HG03060 (cell line): Measurements from ENCODE around the gene PDK2.

ENCODE experiments used
- ATAC-seq: cut with Tn5 transposase; IDR thresholded peaks from one replicate; pipeline ENCODE4 v1.9.1; 2021; ENCODE audit warnings: low read depth, moderate number of reproducible peaks; ENCODE audit not compliant: unreplicated experiment

Gene PDK2

DNA sequence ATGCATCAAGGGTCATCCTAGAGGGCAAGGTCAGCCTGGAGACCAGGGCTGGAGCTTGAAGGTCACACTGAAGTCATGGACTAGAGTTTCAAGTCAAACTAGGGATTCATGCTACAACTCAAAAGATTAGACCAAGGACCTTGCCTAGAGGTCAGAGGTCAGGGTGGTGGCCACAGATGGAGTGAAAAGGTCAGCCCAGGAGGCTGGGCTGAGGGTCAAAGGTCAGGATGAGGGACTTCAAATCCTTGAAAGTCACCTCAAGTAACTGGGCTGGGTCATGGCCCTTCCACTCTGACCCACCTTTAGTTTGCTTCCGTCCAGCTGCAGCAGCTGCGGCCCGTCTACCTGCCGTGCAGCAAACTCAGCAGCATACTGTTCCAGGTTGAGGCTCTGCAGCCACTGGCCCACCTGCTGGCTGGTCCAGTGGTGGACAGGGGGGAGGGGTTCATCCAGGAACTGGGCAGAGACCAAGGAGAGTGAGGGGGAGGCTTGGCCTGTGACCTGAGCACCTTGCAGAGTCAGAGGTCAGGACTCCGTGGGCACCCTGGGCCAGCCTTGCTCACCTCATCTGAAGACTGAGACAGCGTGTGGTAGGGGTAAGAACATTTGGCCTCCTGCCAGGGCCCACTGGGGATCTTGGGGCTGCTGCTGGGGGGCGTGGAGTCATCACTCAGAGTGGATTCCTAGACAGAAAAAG lies 18.6 kb downstream of the PDK2 start:
- no peak for ATAC-seq

DNA sequence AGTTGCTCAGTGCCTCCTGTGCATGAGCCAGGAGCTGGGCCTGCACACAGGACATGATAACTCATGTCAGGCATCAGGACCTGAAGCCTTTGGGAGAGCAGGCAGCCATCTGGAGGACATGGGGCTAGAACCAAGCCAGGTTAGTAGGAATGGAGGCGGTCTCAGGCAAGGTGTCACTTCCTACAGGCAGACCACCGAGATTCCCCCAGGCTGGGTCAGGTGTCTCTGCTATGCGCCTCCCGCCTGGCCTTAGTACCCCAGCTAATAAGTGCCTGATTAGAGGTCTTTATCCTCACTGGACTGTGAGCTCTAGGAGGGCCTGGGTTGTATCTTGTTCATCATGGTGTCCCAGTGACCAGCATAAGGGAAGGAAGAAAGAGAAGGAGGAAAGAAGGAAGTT lies 19.2 kb downstream of the PDK2 start:
- no peak for ATAC-seq

GRCh38 chr17:50114849-50115357 lies 19.8 kb downstream of the PDK2 start:
- ATAC-seq, result no peak

- ATAC-seq, result no peak
Measured at GRCh38 chr17:50115756-50116155, 20.6 kb downstream of the PDK2 start.

DNA sequence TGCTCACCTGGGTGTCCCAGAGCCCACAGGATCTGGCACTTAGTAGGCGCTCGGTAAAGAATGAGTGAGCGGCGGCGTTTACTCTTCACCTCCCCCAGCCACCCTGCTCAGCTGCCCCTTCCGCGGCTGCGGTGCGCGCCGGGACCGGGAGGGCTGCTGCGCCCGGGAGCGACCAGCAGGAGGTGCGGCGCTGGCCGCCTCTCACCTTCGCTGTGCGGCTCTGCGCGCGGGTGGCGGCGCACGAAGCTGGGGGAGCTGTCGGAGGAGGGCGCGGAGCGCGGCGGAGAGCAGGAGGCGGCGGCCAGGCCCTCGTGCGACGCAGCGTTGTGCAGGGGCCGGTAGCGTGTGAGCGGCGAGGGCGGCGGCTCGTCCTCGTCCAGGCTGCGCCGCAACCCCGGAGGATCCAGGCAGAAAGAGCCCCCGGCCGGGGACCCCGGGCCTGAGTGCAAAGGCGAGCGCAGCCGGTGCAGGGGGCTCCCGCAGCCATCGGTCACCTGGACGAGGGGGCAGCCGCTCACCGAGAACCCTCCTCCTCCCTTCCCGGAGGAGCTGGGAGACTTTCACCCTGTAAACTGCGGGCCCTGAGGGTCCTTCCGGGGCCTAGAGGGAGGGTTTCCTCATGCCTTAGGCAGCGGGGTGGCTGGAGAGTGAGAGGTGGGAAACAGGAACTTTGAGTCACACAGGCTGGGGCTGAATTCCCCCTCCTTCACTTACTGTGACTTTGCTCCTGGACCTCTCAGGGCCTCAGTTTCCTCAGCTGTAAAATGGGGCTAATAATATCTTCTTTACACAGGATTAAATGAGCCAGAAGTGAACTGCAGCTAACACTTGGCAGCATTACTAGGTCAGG lies 22.3 kb downstream of the PDK2 start:
- ATAC-seq, result no peak

DNA sequence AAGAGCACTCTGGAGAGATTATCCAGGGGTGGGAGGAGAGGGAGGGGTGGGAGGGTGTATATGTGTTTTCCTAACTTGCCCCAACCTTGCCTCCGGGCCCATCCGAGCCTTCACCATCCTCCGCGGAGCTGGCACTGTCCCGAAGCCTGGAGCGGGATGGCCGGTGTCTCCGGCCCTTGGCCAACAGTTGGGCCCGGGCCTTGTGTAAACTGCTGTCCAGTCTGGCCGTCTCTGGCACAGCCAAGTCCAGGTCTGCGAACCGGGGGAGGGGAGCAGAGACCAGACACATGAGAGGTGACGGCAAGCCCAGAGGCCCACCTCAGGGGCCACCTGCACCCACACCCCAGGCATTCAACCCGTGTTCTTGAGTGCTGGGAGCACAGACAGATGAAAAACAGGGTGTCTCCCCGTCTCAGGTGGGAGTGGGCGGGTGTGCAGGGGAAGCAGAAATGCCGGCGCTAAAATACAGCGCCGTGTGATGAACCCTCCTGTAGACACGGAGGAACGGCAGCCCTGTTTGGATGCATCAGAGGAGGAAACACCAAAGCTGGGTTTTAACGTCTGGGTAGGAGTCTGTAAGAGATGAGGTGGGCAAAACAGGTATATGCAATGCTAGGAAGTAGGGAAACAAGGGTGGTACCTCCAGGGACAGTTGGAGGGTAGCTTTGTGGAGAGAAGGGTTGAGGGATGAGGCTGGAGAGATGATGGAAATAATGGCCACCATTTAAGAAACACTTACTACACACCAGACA lies 23.1 kb downstream of the PDK2 start:
- no peak for ATAC-seq

DNA sequence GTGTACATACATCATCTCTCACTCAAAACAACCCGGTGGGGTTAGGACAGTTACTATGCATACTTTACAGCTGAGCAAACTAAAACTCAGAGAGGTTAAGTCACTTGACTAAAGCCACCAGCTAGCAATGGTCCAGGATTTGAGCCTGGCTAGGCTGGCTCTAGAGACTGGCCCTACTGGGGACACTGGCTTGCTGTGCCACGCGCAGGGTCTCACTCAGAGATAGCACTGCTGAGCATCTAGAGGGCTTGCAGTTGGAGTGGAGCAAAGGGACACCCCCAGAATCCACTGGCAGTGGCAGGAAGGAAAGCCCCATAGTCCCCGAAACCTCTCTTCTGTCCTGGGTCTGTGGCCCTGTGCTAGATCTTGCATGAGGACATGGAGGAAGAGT lies 23.7 kb downstream of the PDK2 start:
- no peak for ATAC-seq

- no peak for ATAC-seq
Measured at GRCh38 chr17:50120475-50121253, 25.5 kb downstream of the PDK2 start.

DNA sequence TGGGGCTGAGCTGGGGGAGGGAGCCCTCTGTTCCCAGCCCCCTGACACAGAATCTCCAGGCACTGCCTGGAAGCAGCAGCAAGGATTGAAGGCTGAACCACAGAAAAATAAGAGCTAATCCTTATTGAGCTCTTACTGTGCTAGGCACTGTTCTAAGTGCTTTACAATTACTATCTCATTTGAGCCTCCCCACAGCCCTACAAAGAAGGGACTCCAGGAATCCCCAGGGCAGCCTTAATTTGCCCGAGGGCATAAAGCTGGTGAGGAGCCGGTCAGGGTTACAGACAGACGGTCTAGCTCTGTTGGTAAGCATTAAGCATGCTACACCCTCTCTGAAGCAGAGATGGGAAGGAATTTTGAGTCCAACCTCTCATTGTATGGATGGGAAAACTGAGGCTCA lies 27.8 kb downstream of the PDK2 start:
- ATAC-seq, result no peak

- ATAC-seq, result no peak
Measured at GRCh38 chr17:50123649-50124349, 28.6 kb downstream of the PDK2 start.

GRCh38 chr17:50125420-50125997 lies 30.4 kb downstream of the PDK2 start:
- no peak for ATAC-seq

GRCh38 chr17:50127697-50128361 lies 32.7 kb downstream of the PDK2 start:
- ATAC-seq, result no peak

DNA sequence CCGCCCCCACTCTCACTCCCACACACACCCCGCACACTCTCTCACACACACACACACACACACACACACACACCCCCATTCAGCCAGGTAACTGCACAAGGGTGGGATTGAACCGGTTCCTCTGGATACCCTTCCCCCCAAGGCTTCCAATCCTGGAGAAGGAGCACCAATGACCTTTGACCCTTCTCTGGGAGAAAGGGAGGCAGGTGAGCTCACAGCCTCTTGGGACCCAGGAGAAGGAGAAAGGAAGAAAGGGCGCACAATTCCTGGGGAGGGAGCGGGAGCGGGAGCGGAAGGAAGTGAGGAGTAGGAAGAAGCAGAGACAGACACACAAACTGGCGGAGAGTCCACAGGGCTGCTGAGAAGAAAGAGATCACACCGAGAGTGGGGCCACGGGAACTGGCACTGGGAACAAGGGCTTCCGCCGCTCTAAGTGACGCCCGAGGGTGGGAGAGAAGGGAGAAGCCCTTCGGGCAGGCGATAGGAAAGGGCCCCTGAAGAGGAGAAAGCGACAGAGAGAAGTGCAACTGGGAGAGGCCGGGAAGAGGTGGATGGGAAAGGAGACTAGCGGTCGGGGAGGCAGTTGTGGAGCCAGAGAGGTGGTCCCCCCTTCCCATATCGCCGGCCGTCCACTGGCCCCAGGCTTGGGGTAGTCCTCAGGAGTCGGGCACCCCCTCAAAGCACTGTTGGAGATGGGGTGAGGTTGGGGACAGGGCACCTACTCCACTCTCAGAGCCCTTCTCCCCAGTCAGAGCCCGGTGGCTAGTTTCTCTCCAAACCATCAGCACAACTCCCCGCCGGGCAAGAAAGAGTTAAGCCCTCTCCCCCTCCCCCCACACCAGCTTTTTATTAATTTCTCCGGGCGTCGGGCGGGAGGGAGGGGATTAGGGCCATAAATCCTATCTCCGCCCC lies 33.5 kb downstream of the PDK2 start:
- no peak for ATAC-seq

DNA sequence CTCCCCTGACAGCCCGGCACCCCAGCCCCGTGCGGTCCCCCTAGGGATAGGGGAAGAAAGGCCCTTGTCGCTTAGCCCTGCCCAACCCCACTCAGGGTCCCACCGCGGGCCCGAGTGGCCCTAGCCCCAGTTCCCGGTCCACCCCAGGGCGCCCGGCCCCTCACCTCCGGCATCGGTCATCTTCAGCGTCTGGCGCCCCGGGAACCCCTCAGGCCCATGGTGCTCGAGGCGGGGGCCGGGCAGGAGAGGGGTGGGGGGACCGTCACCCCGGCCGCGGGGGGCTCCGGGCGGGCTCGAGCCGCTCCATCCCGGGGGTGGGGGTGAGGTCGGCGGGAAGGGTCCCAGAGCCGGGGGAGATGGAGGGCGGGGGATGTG lies 34.2 kb downstream of the PDK2 start:
- no peak for ATAC-seq

- ATAC-seq, result no peak
Measured at GRCh38 chr17:50129728-50130558, 34.8 kb downstream of the PDK2 start, which contains the start of gene SAMD14. Gene SAMD14 (minus strand): TSS chr17:50130160. CDS start chr17:50124959, 5,201 bp downstream.

DNA sequence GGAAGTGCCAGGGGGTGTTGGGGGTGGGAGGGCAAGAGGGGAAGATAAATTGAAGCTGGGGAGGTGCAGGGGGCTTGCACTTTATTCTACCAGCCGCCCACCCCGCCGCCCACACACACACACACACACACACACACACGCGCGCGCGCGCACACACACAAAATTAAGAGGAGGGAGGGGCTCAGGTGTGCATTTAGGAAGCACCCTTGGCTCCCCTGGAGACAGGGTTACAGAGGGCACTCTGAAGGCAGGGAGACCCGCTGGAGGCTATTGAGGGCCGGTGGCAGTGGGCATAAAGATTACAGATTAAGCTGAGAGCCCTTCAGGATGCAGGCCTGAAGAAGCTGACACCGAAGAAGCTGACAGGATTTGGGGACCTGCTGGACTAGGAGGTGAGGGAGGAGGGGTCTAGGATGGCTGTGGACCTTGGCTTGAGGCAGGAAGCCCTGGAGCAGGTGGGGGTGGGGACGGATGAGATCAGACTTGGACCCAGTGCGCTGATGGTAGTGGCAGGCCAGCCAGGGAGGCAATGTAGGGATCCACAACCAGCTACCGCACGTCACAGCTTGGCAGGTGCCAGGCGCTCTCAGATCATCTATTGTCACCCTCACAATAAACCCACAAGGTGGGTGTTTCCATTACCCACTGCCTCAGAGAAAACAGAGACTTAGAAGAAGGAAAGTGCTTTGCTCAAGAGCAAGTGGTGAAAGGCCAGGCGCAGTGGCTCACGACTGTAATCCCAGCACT lies 35.6 kb downstream of the PDK2 start:
- no peak for ATAC-seq
